GM18907 (cell line): ENCODE measurements around the gene CDIP1.
A peak's percentile ranks its signal among the peaks of the same experiment; 100 is the strongest.

Experiments
- ATAC-seq: cut with Tn5 transposase; IDR thresholded peaks from one replicate; pipeline ENCODE4 v1.9.1; 2021; ENCODE audit warnings: mild to moderate bottlenecking, moderate library complexity; ENCODE audit not compliant: unreplicated experiment

The CDIP1 gene

GRCh38 chr16:4494746-4495490, 43.7 kb downstream of the CDIP1 start:
- no peak for ATAC-seq

- no peak for ATAC-seq
Measured at GRCh38 chr16:4491898-4492297, 46.7 kb downstream of the CDIP1 start.

- no peak for ATAC-seq
Measured at GRCh38 chr16:4489030-4489429, 49.5 kb downstream of the CDIP1 start.

GRCh38 chr16:4488499-4488967, 50.0 kb downstream of the CDIP1 start:
- ATAC-seq: no peak

GRCh38 chr16:4487955-4488498, 50.5 kb downstream of the CDIP1 start:
- ATAC-seq: no peak

GRCh38 chr16:4486126-4486893, 52.3 kb downstream of the CDIP1 start:
- no peak for ATAC-seq

- no peak for ATAC-seq
Measured at GRCh38 chr16:4481963-4482362, 56.6 kb downstream of the CDIP1 start.

GRCh38 chr16:4481526-4481925, 57.0 kb downstream of the CDIP1 start:
- ATAC-seq: no peak

GRCh38 chr16:4477966-4478365, 60.6 kb downstream of the CDIP1 start:
- ATAC-seq: no peak

- ATAC-seq: peak; percentile 85
Measured at GRCh38 chr16:4475880-4476788, 62.4 kb downstream of the CDIP1 start, which contains the start of gene HMOX2. TSS of gene HMOX2 (plus strand) at chr16:4476398. CDS start at chr16:4505525, 29,127 bp downstream.

- ATAC-seq: peak; percentile 61
Measured at GRCh38 chr16:4474192-4474961, 64.2 kb downstream of the CDIP1 start, which contains the start of gene NMRAL1. TSS of gene NMRAL1 (minus strand) at chr16:4474625. CDS start at chr16:4474132, 493 bp downstream.

- ATAC-seq: no peak
Measured at GRCh38 chr16:4472880-4473279, 65.7 kb downstream of the CDIP1 start.

GRCh38 chr16:4471869-4472268, 66.7 kb downstream of the CDIP1 start:
- ATAC-seq: no peak

GRCh38 chr16:4468972-4469371, 69.6 kb downstream of the CDIP1 start:
- ATAC-seq: no peak

- ATAC-seq: no peak
Measured at GRCh38 chr16:4467916-4468315, 70.7 kb downstream of the CDIP1 start.

- ATAC-seq: no peak
Measured at GRCh38 chr16:4465977-4466779, 72.4 kb downstream of the CDIP1 start.

GRCh38 chr16:4463522-4464163, 74.9 kb downstream of the CDIP1 start:
- ATAC-seq: no peak

- ATAC-seq: no peak
Measured at GRCh38 chr16:4461250-4462085, 77.1 kb downstream of the CDIP1 start.
